Measurements from ENCODE around the gene MRPS18A.
A peak's percentile ranks its signal among the peaks of the same experiment; 100 is the strongest.

The MRPS18A gene

DNA sequence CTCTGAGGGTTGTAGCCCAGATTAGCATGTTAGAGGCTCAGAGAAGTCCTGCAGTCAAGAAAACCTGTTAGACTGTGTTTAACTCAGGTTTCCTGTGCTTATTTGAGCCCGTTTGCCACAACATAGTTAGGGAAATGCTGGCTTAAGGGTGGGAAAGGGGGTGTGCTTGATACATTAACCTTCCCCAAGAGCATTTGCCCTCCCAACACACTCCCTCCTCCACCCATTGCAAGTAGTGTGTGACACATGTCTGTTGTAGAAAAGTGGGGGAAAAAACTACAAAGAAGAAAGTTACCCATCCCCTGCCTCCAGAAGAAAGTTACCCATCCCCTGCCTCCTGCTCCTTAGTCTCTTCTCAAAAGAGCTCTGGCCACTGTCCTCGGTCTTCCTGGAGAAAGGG, 36.8 kb upstream of the MRPS18A start:
- H3K4ac ChIP-seq (ENCODE audit: low read depth, low read length), result no peak overlapping the region
- no peaks in the 10 kb centered on the region for H3K79me2 ChIP-seq (ENCODE audit: control insufficient read depth, insufficient read depth, low read length, poor library complexity)
- H3K9ac ChIP-seq (ENCODE audit: low read length), result no peak overlapping the region
- no peak overlapping the region for H2BK12ac ChIP-seq (ENCODE audit: low read length)
- no CpG with 5 or more reads among the region's 2 CpGs for WGBS (ENCODE audit: extremely low coverage, insufficient coverage, insufficient read length)
- no peak overlapping the region for H2AFZ ChIP-seq (ENCODE audit: insufficient read depth, low read length, poor library complexity)
- no peaks in the 10 kb centered on the region for H3K36me3 ChIP-seq (ENCODE audit: control insufficient read depth in 1 of 2, insufficient read depth in 2 of 2, low read length in 2 of 2)
- no peak overlapping the region for H3K27ac ChIP-seq (ENCODE audit: low read depth, low read length)
- H3K4me2 ChIP-seq (ENCODE audit: low read length), result no peak overlapping the region
- H4K12ac ChIP-seq (ENCODE audit: low read depth, low read length), result no peak overlapping the region
- H3K18ac ChIP-seq (ENCODE audit: low read length), result no peak overlapping the region
- no peak overlapping the region for H2BK120ac ChIP-seq (ENCODE audit: insufficient read depth, low read length, poor library complexity)
- H4K8ac ChIP-seq (ENCODE audit: low read depth, low read length), result no peak overlapping the region
- H3K9me3 ChIP-seq (ENCODE audit: insufficient read depth, low read depth, low read length), result no peaks in the 10 kb centered on the region
- no peaks in the 10 kb centered on the region for H3K79me1 ChIP-seq (ENCODE audit: low read length)
- H3K4me3 ChIP-seq (ENCODE audit: low read depth, low read length), result no peak overlapping the region
- no peak for DNase-seq
- H3K27me3 ChIP-seq (ENCODE audit: insufficient read depth, low read length), result no peaks in the 10 kb centered on the region
- no peak overlapping the region for H2AK5ac ChIP-seq (ENCODE audit: low read length)
- no peak overlapping the region for H3K14ac ChIP-seq (ENCODE audit: low read length)
- H4K91ac ChIP-seq (ENCODE audit: low read depth, low read length), result no peak overlapping the region
- H3K4me1 ChIP-seq (ENCODE audit: control insufficient read depth in 1 of 2, insufficient read depth in 2 of 2, low read length in 2 of 2), result no peaks in the 10 kb centered on the region
- H2BK5ac ChIP-seq (ENCODE audit: low read depth, low read length, poor library complexity), result no peak overlapping the region
- no peak overlapping the region for H3K23ac ChIP-seq (ENCODE audit: low read length)

DNA sequence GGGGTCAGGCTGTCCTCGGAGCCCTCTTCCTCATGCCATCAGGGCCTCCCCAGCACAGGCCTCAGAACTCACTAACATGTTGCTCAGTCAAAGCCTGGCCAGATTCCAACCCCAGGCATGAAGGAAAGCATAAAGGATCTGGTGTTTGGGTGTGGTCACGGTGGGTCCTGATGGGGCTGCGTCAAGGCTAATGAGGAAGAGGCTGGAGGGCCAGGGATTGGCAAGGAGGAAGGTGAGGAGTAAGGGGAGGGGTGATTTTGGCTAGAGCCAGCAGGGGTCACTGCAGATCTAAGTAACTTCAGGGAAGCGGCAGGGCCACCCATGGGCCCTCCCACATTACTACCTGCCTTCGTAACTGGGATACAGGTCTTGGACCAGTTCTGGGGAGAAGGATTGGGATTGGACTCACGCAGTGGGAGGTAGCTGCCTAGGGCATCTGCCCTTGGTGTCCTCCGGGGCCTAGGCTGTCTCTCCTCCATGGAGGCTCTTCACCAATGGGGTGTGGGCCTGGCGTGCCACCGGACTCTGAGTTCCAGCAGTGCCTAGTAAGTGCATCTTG, 36.2 kb upstream of the MRPS18A start:
- no peaks in the 10 kb centered on the region for H3K9me3 ChIP-seq (ENCODE audit: insufficient read depth, low read depth, low read length)
- no CpG with 5 or more reads among the region's 9 CpGs for WGBS (ENCODE audit: extremely low coverage, insufficient coverage, insufficient read length)
- no peaks in the 10 kb centered on the region for H3K4me1 ChIP-seq (ENCODE audit: control insufficient read depth in 1 of 2, insufficient read depth in 2 of 2, low read length in 2 of 2)
- DNase-seq, result peak; percentile 79 to 84
- H3K27me3 ChIP-seq (ENCODE audit: insufficient read depth, low read length), result no peaks in the 10 kb centered on the region
- no peak overlapping the region for H3K23ac ChIP-seq (ENCODE audit: low read length)
- no peaks in the 10 kb centered on the region for H3K79me1 ChIP-seq (ENCODE audit: low read length)
- no peak overlapping the region for H2BK12ac ChIP-seq (ENCODE audit: low read length)
- H2BK120ac ChIP-seq (ENCODE audit: insufficient read depth, low read length, poor library complexity), result no peak overlapping the region
- no peak overlapping the region for H4K12ac ChIP-seq (ENCODE audit: low read depth, low read length)
- H4K91ac ChIP-seq (ENCODE audit: low read depth, low read length), result no peak overlapping the region
- no peak overlapping the region for H3K4me2 ChIP-seq (ENCODE audit: low read length)
- H2BK5ac ChIP-seq (ENCODE audit: low read depth, low read length, poor library complexity), result no peak overlapping the region
- no peaks in the 10 kb centered on the region for H3K79me2 ChIP-seq (ENCODE audit: control insufficient read depth, insufficient read depth, low read length, poor library complexity)
- H3K36me3 ChIP-seq (ENCODE audit: control insufficient read depth in 1 of 2, insufficient read depth in 2 of 2, low read length in 2 of 2), result no peaks in the 10 kb centered on the region
- no peak overlapping the region for H2AK5ac ChIP-seq (ENCODE audit: low read length)
- H3K14ac ChIP-seq (ENCODE audit: low read length), result no peak overlapping the region
- no peak overlapping the region for H3K27ac ChIP-seq (ENCODE audit: low read depth, low read length)
- no peak overlapping the region for H3K4ac ChIP-seq (ENCODE audit: low read depth, low read length)
- H3K18ac ChIP-seq (ENCODE audit: low read length), result no peak overlapping the region
- H3K9ac ChIP-seq (ENCODE audit: low read length), result no peak overlapping the region
- no peak overlapping the region for H4K8ac ChIP-seq (ENCODE audit: low read depth, low read length)
- H3K4me3 ChIP-seq (ENCODE audit: low read depth, low read length), result no peak overlapping the region
- no peak overlapping the region for H2AFZ ChIP-seq (ENCODE audit: insufficient read depth, low read length, poor library complexity)

DNA sequence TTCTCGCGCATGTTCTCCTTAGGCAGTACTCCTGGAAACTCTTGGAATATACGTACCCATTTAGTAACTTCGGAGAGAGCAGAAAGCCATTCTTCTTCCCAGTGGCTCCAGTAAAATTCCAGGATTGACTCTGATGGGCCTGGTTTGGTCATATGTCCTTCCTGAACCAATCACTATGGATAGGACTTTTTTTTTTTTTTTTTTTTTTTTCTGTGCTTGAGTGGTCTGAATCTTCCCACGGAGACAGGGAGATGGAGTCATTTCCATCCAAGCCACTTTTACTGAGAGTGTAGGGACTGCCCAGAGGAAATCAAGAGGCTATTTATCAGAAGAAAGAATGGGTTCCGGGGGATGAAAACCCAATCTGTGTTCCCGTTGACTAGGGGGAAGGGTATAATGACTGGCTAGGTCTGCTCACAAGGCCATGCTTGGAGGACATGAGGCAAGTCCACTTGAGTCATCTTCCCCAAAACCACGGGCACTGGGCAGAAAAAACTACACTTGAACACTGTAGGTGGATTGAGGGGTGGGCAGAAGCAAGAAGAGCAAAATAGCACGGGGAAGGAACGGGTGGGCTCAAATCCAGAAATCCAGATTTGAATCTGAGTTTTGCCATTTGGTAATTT, 35.4 kb upstream of the MRPS18A start:
- Histone ChIP-seq H3K79me1 (ENCODE audit: low read length) (no peaks in the 10 kb centered on the region), H2BK120ac (ENCODE audit: insufficient read depth, low read length, poor library complexity) (no peak overlapping the region), H2BK5ac (ENCODE audit: low read depth, low read length, poor library complexity) (no peak overlapping the region), H2BK12ac (ENCODE audit: low read length) (no peak overlapping the region), H3K18ac (ENCODE audit: low read length) (no peak overlapping the region), H3K4me1 (ENCODE audit: control insufficient read depth in 1 of 2, insufficient read depth in 2 of 2, low read length in 2 of 2) (no peaks in the 10 kb centered on the region), H3K79me2 (ENCODE audit: control insufficient read depth, insufficient read depth, low read length, poor library complexity) (no peaks in the 10 kb centered on the region), H3K27ac (ENCODE audit: low read depth, low read length) (no peak overlapping the region), H3K9me3 (ENCODE audit: insufficient read depth, low read depth, low read length) (no peaks in the 10 kb centered on the region), H3K14ac (ENCODE audit: low read length) (no peak overlapping the region), H2AK5ac (ENCODE audit: low read length) (no peak overlapping the region), H3K36me3 (ENCODE audit: control insufficient read depth in 1 of 2, insufficient read depth in 2 of 2, low read length in 2 of 2) (no peaks in the 10 kb centered on the region), H3K9ac (ENCODE audit: low read length) (no peak overlapping the region), H2AFZ (ENCODE audit: insufficient read depth, low read length, poor library complexity) (no peak overlapping the region), H4K91ac (ENCODE audit: low read depth, low read length) (no peak overlapping the region), H3K23ac (ENCODE audit: low read length) (no peak overlapping the region), H3K4me2 (ENCODE audit: low read length) (no peak overlapping the region), H4K12ac (ENCODE audit: low read depth, low read length) (no peak overlapping the region), H3K27me3 (ENCODE audit: insufficient read depth, low read length) (no peaks in the 10 kb centered on the region), H3K4ac (ENCODE audit: low read depth, low read length) (no peak overlapping the region), H3K4me3 (ENCODE audit: low read depth, low read length) (no peak overlapping the region), H4K8ac (ENCODE audit: low read depth, low read length) (no peak overlapping the region)
- no peak for DNase-seq
- no CpG with 5 or more reads among the region's 10 CpGs for WGBS (ENCODE audit: extremely low coverage, insufficient coverage, insufficient read length)

DNA sequence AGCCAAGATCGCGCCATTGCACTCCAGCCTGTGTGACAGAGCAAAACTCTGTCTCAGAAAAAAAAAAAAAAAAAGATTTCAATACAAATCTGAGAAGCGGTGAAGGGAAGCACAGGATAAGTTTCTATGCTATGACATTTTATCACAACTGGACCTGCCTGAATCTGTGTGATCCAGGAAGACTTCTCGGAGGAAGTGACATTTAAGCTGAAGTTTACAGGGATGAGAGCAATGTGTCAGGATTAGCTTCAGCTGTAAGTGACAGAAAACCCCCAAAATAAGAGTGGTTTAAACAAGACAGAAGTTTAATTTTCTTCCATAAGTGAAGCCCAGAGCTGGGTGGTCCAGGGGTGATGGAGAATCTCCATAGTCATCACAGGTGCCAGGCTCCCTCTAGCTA, 33.4 kb upstream of the MRPS18A start:
- Histone ChIP-seq H3K14ac (ENCODE audit: low read length) (no peak overlapping the region), H2AFZ (ENCODE audit: insufficient read depth, low read length, poor library complexity) (no peak overlapping the region), H3K18ac (ENCODE audit: low read length) (no peak overlapping the region), H3K36me3 (ENCODE audit: control insufficient read depth in 1 of 2, insufficient read depth in 2 of 2, low read length in 2 of 2) (no peaks in the 10 kb centered on the region), H3K27ac (ENCODE audit: low read depth, low read length) (no peak overlapping the region), H4K12ac (ENCODE audit: low read depth, low read length) (no peak overlapping the region), H3K9ac (ENCODE audit: low read length) (no peak overlapping the region), H2BK5ac (ENCODE audit: low read depth, low read length, poor library complexity) (no peak overlapping the region), H2BK120ac (ENCODE audit: insufficient read depth, low read length, poor library complexity) (no peak overlapping the region), H3K9me3 (ENCODE audit: insufficient read depth, low read depth, low read length) (no peaks in the 10 kb centered on the region), H4K91ac (ENCODE audit: low read depth, low read length) (no peak overlapping the region), H3K79me1 (ENCODE audit: low read length) (no peaks in the 10 kb centered on the region), H3K79me2 (ENCODE audit: control insufficient read depth, insufficient read depth, low read length, poor library complexity) (no peaks in the 10 kb centered on the region), H2AK5ac (ENCODE audit: low read length) (no peak overlapping the region), H3K4ac (ENCODE audit: low read depth, low read length) (no peak overlapping the region), H2BK12ac (ENCODE audit: low read length) (no peak overlapping the region), H3K27me3 (ENCODE audit: insufficient read depth, low read length) (no peaks in the 10 kb centered on the region), H4K8ac (ENCODE audit: low read depth, low read length) (no peak overlapping the region), H3K4me3 (ENCODE audit: low read depth, low read length) (no peak overlapping the region), H3K23ac (ENCODE audit: low read length) (no peak overlapping the region), H3K4me2 (ENCODE audit: low read length) (no peak overlapping the region), H3K4me1 (ENCODE audit: control insufficient read depth in 1 of 2, insufficient read depth in 2 of 2, low read length in 2 of 2) (no peaks in the 10 kb centered on the region)
- WGBS (ENCODE audit: extremely low coverage, insufficient coverage, insufficient read length), result no CpG with 5 or more reads among the region's 4 CpGs
- DNase-seq, result no peak

Data from trophoblast cell (in vitro differentiated cells and primary cell).